Purkinje cell (primary cell): ENCODE data around the gene PCDHB16. TPM values are rescaled to one million over a fixed set of nuclear protein-coding genes. Genes with fewer than 3 reads are reported as not detected.

Experiments used
- polyA plus RNA-seq: library from polyadenylated mRNA; unstranded; fragments of >200 nt; fragmentation: Nextera tagmentation; gene quantifications from 2 replicates; pipeline ENCODE4 v1.2.1, GENCODE V29; 2014

PCDHB16 gene
- polyA plus RNA-seq: 0.09 and 0.70 TPM in 2 replicates

GRCh38 chr5:141182248-141182647 lies at the start of gene PCDHB16:
Gene PCDHB16 (plus strand): TSS chr5:141182387. CDS start chr5:141182560, 173 bp downstream.

GRCh38 chr5:141135030-141135717 lies 47.0 kb upstream of the PCDHB16 start, which contains the start of gene PCDHB5:
Gene PCDHB5 (plus strand): TSS chr5:141135206. CDS start chr5:141135435, 229 bp downstream.

GRCh38 chr5:141149812-141150211 lies 32.4 kb upstream of the PCDHB16 start, which contains the start of gene PCDHB6:
Gene PCDHB6 (plus strand): TSS chr5:141150057. CDS start chr5:141150258, 201 bp downstream.

DNA sequence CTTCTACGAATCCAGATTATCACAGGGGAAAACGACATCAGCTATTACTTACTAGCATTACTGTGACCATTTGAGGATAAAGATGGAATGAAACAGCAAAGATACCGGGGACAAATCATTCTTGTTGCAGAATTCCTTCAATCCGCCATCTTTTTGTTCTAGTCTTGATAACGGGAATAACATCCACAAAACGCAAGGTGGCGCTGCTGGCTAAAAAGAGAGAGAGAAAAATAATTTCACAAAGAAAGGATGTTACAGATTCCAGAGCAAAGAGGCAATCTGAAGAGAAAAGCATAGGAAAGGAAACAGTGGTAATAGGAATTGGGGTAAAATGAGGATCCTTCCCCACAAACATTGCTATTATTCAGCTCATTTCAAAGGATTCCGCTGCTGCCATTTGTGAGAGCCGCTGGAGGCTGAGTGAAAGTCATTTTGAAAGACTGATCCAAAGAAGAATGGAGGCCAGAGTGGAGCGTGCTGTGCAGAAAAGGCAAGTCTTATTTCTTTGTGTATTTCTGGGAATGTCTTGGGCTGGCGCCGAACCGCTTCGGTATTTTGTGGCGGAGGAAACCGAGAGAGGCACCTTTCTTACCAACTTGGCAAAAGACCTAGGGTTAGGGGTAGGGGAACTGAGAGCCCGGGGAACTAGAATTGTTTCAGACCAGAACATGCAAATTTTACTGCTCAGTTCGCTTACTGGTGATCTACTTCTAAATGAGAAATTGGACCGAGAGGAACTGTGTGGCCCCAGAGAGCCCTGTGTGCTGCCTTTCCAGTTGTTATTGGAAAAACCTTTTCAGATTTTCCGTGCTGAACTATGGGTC lies 9.6 kb upstream of the PCDHB16 start, which contains the start of gene PCDHB7:
TSS of gene PCDHB7 (plus strand) at position 264 of the 824 bp plus-strand sequence. CDS start at position 456, 192 bp downstream.

GRCh38 chr5:141177577-141178191 lies 4.5 kb upstream of the PCDHB16 start, which contains the start of gene PCDHB8:
Gene PCDHB8 (plus strand): TSS chr5:141177790. CDS start chr5:141178035, 245 bp downstream.

DNA sequence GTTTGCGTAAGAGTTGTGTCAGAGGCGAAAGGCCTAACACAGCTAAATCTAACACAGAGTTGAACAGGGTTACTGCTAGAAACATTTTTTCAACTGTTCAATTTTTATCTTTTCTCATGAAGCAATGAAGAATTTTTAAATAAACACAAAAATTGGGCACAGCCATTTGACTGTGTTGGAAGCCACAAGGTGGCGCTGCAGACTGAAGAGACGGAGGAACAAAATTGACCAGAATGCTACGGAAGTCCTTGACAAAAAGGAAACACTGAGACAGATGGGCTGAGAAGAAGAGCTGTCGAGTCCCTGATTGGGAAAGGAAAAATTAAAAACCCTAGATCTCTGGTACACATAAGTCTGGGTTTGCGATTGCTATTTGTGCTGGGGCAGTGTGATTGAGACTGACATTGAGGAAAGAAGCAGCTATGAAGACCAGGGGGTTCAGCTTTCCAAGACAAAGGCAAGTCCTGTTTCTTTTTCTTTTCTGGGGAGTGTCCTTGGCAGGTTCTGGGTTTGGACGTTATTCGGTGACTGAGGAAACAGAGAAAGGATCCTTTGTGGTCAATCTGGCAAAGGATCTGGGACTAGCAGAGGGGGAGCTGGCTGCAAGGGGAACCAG lies 4.8 kb downstream of the PCDHB16 start, which contains the start of gene PCDHB9:
TSS of gene PCDHB9 (plus strand) at position 265 of the 616 bp plus-strand sequence. CDS start at position 423, 158 bp downstream.

GRCh38 chr5:141192110-141192725 lies 10.0 kb downstream of the PCDHB16 start, which contains the start of gene PCDHB10:
Gene PCDHB10 (plus strand): TSS chr5:141192353. CDS start chr5:141192553, 200 bp downstream.

DNA sequence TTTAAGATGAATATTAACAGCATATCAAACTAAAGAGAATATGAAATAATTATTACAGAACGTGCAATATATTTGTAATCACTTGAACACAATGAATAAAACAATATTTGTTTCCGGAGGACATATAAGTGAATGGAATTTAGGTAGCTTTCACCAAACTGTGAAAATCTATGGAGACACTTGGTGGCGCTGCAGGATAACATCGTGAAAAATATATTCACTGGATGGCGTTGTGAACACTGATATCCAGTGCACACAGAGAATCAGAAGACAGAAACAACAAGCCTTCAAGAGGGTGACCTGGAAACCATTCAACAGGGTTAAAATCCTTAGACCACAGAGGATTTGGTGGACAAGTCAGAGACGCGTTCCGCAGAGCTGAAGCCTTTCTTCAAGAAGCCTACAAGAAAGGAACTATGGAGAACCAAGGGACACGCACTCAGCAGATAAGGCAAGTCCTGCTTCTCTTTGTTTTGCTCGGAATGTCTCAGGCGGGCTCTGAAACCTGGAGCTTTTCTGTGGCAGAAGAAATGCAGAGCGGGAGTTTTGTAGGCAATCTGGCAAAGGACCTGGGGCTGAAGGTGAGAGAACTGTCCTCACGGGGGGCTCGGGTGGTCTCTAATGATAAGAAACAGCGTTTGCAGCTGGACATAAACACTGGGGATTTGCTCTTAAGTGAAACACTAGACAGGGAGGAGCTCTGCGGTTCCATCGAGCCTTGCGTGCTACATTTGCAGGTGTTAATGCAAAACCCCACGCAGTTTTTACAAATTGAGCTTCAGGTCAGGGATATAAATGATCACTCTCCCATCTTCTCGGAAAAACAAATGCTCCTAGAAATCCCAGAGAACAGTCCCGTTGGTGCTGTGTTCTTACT lies 17.4 kb downstream of the PCDHB16 start, which contains the start of gene PCDHB11:
TSS of gene PCDHB11 (plus strand) at position 269 of the 877 bp plus-strand sequence. CDS start at position 417, 148 bp downstream.

DNA sequence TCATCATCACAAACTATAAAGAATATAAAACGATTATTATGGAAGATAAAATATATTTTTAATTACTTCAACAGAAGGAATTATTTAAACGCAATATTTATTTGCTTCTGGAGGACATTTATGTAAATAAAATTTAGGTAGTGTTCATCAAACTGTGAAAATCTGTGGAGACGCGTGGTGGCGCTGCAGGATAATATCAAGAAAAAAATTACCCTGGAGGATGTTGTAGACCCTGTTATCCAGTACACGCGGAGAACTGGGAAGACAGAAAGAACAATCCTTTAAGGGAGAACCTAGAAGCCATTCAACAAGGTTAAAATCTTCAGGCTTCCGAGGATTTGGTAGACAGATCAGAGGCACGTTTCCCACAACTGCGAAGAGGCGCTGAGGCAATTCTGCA lies 26.3 kb downstream of the PCDHB16 start, which contains the start of gene PCDHB12:
TSS of gene PCDHB12 (plus strand) at position 242 of the 400 bp plus-strand sequence. CDS start 189 bp downstream, outside the sequence.

GRCh38 chr5:141213656-141214339 lies 31.6 kb downstream of the PCDHB16 start, which contains the start of gene PCDHB13:
Gene PCDHB13 (plus strand): TSS chr5:141213919. CDS start chr5:141214124, 205 bp downstream.

DNA sequence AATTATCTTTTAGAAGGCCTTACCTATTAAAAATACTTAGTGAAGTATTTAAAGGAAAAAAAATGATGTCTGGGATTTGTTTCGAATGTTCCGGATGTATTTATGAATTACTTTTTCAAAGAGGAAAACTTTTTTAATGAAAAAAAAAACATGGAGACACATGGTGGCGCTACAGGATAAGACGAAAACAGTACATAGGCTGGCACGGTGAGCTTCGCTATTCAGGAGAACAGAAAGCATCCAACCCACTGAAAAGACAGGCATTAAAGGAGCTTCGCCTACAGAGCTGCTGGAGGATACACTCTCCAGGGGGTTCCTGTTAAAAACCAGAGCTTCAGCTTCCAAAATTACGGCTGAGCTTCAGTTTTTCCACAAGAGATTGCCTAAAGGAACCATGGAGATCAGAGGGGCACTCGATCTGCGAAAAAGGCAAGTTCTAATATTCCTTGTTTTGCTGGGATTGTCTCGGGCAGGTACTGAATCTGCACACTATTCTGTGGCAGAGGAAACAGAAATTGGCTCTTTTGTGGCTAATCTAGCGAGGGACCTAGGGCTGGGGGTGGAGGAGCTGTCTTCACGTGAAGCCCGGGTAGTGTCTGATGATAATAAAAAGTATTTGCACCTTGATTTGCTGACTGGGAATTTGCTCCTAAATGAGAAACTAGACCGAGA lies 41.1 kb downstream of the PCDHB16 start, which contains the start of gene PCDHB14:
TSS of gene PCDHB14 (plus strand) at position 232 of the 672 bp plus-strand sequence. CDS start at position 395, 163 bp downstream.

Other genes starting within 250 kb of the PCDHB16 start
- 22.6 and 36.9 TPM in 2 replicates for gene PCDHAC2, start 215.9 kb upstream of the PCDHB16 start, polyA plus RNA-seq
- not detected in 2 replicates for gene PCDHB1, start 131.0 kb upstream of the PCDHB16 start, polyA plus RNA-seq
- 4.7 and 8.3 TPM in 2 replicates for gene PCDHB2, start 87.8 kb upstream of the PCDHB16 start, polyA plus RNA-seq
- gene PCDHB3, start 81.9 kb upstream of the PCDHB16 start, polyA plus RNA-seq: 3.7 and 7.5 TPM in 2 replicates
- 6.0 and 16.8 TPM in 2 replicates for gene PCDHB4, start 60.6 kb upstream of the PCDHB16 start, polyA plus RNA-seq
- 2.1 and 4.8 TPM in 2 replicates for gene PCDHB5, start 47.2 kb upstream of the PCDHB16 start, polyA plus RNA-seq
- gene PCDHB6, start 32.3 kb upstream of the PCDHB16 start, polyA plus RNA-seq: 1.0 and 1.4 TPM in 2 replicates
- 0.78 TPM in 1 of 2 replicates, not detected in the other for gene PCDHB7, start 9.7 kb upstream of the PCDHB16 start, polyA plus RNA-seq
- gene PCDHB8, start 4.6 kb upstream of the PCDHB16 start, polyA plus RNA-seq: not detected in 2 replicates
- 0.21 and 0.81 TPM in 2 replicates for gene PCDHB9, start 4.8 kb downstream of the PCDHB16 start, polyA plus RNA-seq
- 1.2 and 3.6 TPM in 2 replicates for gene PCDHB10, start 10.0 kb downstream of the PCDHB16 start, polyA plus RNA-seq
- 1.1 and 1.6 TPM in 2 replicates for gene PCDHB11, start 17.2 kb downstream of the PCDHB16 start, polyA plus RNA-seq
- 2.6 and 2.8 TPM in 2 replicates for gene PCDHB12, start 26.3 kb downstream of the PCDHB16 start, polyA plus RNA-seq
- 2.0 and 5.2 TPM in 2 replicates for gene PCDHB13, start 31.5 kb downstream of the PCDHB16 start, polyA plus RNA-seq
- gene PCDHB14, start 41.0 kb downstream of the PCDHB16 start, polyA plus RNA-seq: 5.3 and 5.4 TPM in 2 replicates
- 28.7 and 30.0 TPM in 2 replicates for gene PCDHB15, start 63.0 kb downstream of the PCDHB16 start, polyA plus RNA-seq
- gene SLC25A2, start 121.7 kb downstream of the PCDHB16 start, polyA plus RNA-seq: not detected in 2 replicates
- 374 and 453 TPM in 2 replicates for gene TAF7, start 138.4 kb downstream of the PCDHB16 start, polyA plus RNA-seq
- gene PCDHGA1, start 148.1 kb downstream of the PCDHB16 start, polyA plus RNA-seq: 0.69 TPM in 1 of 2 replicates, not detected in the other
- gene PCDHGA2, start 156.4 kb downstream of the PCDHB16 start, polyA plus RNA-seq: 1.9 TPM in 1 of 2 replicates, not detected in the other
- gene PCDHGA3, start 161.4 kb downstream of the PCDHB16 start, polyA plus RNA-seq: 1.3 and 4.3 TPM in 2 replicates
- gene PCDHGB1, start 167.7 kb downstream of the PCDHB16 start, polyA plus RNA-seq: not detected in 2 replicates
- 0.27 TPM in 1 of 2 replicates, not detected in the other for gene PCDHGA4, start 172.6 kb downstream of the PCDHB16 start, polyA plus RNA-seq
- 0.08 and 2.9 TPM in 2 replicates for gene PCDHGB2, start 177.6 kb downstream of the PCDHB16 start, polyA plus RNA-seq
- 2.2 and 2.5 TPM in 2 replicates for gene PCDHGA5, start 181.8 kb downstream of the PCDHB16 start, polyA plus RNA-seq
- 0.06 and 1.2 TPM in 2 replicates for gene PCDHGB3, start 187.9 kb downstream of the PCDHB16 start, polyA plus RNA-seq
- 0.30 and 0.60 TPM in 2 replicates for gene PCDHGA6, start 191.5 kb downstream of the PCDHB16 start, polyA plus RNA-seq
- gene PCDHGA7, start 200.4 kb downstream of the PCDHB16 start, polyA plus RNA-seq: 0.73 and 1.8 TPM in 2 replicates
- 1.8 and 2.1 TPM in 2 replicates for gene PCDHGB4, start 205.3 kb downstream of the PCDHB16 start, polyA plus RNA-seq
- gene PCDHGA8, start 210.2 kb downstream of the PCDHB16 start, polyA plus RNA-seq: 0.11 and 0.13 TPM in 2 replicates
- 0.32 TPM in 1 of 2 replicates, not detected in the other for gene PCDHGB5, start 215.6 kb downstream of the PCDHB16 start, polyA plus RNA-seq
- 1.1 and 1.9 TPM in 2 replicates for gene PCDHGA9, start 220.4 kb downstream of the PCDHB16 start, polyA plus RNA-seq
- 0.31 and 0.42 TPM in 2 replicates for gene PCDHGB6, start 225.6 kb downstream of the PCDHB16 start, polyA plus RNA-seq
- 6.1 and 7.8 TPM in 2 replicates for gene PCDHGA10, start 230.6 kb downstream of the PCDHB16 start, polyA plus RNA-seq
- gene PCDHGB7, start 235.3 kb downstream of the PCDHB16 start, polyA plus RNA-seq: 0.35 TPM in 1 of 2 replicates, not detected in the other
- 1.5 and 2.4 TPM in 2 replicates for gene PCDHGA11, start 238.7 kb downstream of the PCDHB16 start, polyA plus RNA-seq
- 3.6 and 4.3 TPM in 2 replicates for gene PCDHGA12, start 248.1 kb downstream of the PCDHB16 start, polyA plus RNA-seq